SK-N-MC (cell line): ENCODE results near the gene DENND2D.

ENCODE experiments used
- EZH2 ChIP-seq: fragments of 200-600 bp; sonication (generic); IDR thresholded peaks from one replicate; pipeline ENCODE4 v1.6.1; 2017; ENCODE audit warnings: antibody characterized with exemption
- FOXP2 ChIP-seq: optimal IDR thresholded peaks from 2 replicates; pipeline ENCODE3; 2011; ENCODE audit warnings: mild to moderate bottlenecking, moderate library complexity; ENCODE audit not compliant: insufficient read depth; ENCODE audit errors: extremely low read length, control extremely low read depth
- POLR2AphosphoS5 ChIP-seq: IDR thresholded peaks from 2 replicates; pipeline ENCODE4 v1.6.1; 2012; ENCODE audit warnings: mild to moderate bottlenecking, low read depth, low read length, borderline replicate concordance

GRCh38 chr1:111190931-111191451 lies 9.5 kb downstream of the DENND2D start:
- TF ChIP-seq POLR2AphosphoS5: no peak
- TF ChIP-seq EZH2: no peak
- TF ChIP-seq FOXP2: no peak
